ENCODE measurements around the gene TMEM45A. TPM values are rescaled to one million over a fixed set of nuclear protein-coding genes. Genes with fewer than 3 reads are reported as not detected.
"Not testable (repeated sequence)": the region's sequence is repeated elsewhere in the genome, so short reads cannot be mapped to it uniquely, and the experiment has no call there.

Gene TMEM45A
- total RNA-seq, result 10 to 100 TPM in 1 of 4 donors, 1 to 10 TPM in 3; 1.8 to 25.1 (median 5.1) TPM

- peak; percentile 35 for DNase-seq
- Histone ChIP-seq H3K9me3 (no peaks in the 10 kb centered on the region), H3K4me3 (peak within 1 kb of the TSS; percentile 44 to 78 (median 59)), H3K4me1 (peaks cover 0 to 17% (median 4%) of the 10 kb centered on the region in 3 donors), H3K36me3 (no peaks in the 10 kb centered on the region), H3K27me3 (no peaks in the 10 kb centered on the region), H3K27ac (peak within 1 kb of the TSS; percentile 69 to 87 (median 80))
- intact Hi-C loops (cut with DNase I), result no loop called here
- TF ChIP-seq CTCF (IDR thresholded peaks at IDR 0.05) (peak in 2 of 6 experiments; percentile 11 to 20), POLR2A (IDR thresholded peaks at IDR 0.05) (peak in 2 of 4 donors; percentile 43 to 71)
- WGBS, 2 donors, result 0 to 2% methylated on average over 22 to 25 of the region's 56 CpGs
These were observed at the start of gene TMEM45A for GRCh38 chr3:100492059-100493006. Gene TMEM45A, plus strand, starts transcription at chr3:100492619. Its CDS starts 62,593 bp downstream, at chr3:100555212.

- TF ChIP-seq POLR2A (IDR thresholded peaks at IDR 0.05), result no peak
- TF ChIP-seq CTCF (IDR thresholded peaks at IDR 0.05), result no peak
- H3K9me3 ChIP-seq, result peaks cover 0 to 6% (median 0%) of the 10 kb centered on the region in 3 donors
- no peaks in the 10 kb centered on the region for H3K36me3 ChIP-seq
- no peak overlapping the region for H3K27ac ChIP-seq
- no peak overlapping the region for H3K4me3 ChIP-seq
- intact Hi-C loops (cut with DNase I), result no loop called here
- no peaks in the 10 kb centered on the region for H3K27me3 ChIP-seq
- no peak for DNase-seq
- H3K4me1 ChIP-seq, result no peaks in the 10 kb centered on the region
These were observed 48.7 kb upstream of the TMEM45A start for GRCh38 chr3:100443690-100444089.

GRCh38 chr3:100447067-100447466 is 45.4 kb upstream of the TMEM45A start:
- intact Hi-C loops (cut with DNase I); H3K27me3 ChIP-seq; H3K4me1 ChIP-seq; DNase-seq; H3K36me3 ChIP-seq; H3K9me3 ChIP-seq; H3K4me3 ChIP-seq; H3K27ac ChIP-seq: not testable (repeated sequence)
- WGBS, 2 donors, result 91 to 100% methylated on average over 3 of the region's 3 CpGs

GRCh38 chr3:100448079-100448478 is 44.3 kb upstream of the TMEM45A start:
- Histone ChIP-seq H3K4me3 (no peak overlapping the region), H3K27ac (no peak overlapping the region), H3K27me3 (no peaks in the 10 kb centered on the region), H3K4me1 (no peaks in the 10 kb centered on the region), H3K36me3 (no peaks in the 10 kb centered on the region), H3K9me3 (peaks cover 0 to 6% (median 0%) of the 10 kb centered on the region in 3 donors)
- DNase-seq, result no peak
- TF ChIP-seq POLR2A (IDR thresholded peaks at IDR 0.05), result no peak
- TF ChIP-seq CTCF (IDR thresholded peaks at IDR 0.05), result no peak
- 75 to 77% methylated on average over 1 of the region's 1 CpG for WGBS, 2 donors
- intact Hi-C loops (cut with DNase I), result no loop called here

- 28 to 35% methylated on average over 2 of the region's 2 CpGs for WGBS, 2 donors
- TF ChIP-seq CTCF (IDR thresholded peaks at IDR 0.05) (no peak), POLR2A (IDR thresholded peaks at IDR 0.05) (no peak)
These were observed 43.2 kb upstream of the TMEM45A start for GRCh38 chr3:100449214-100449613.

More at GRCh38 chr3:100449214-100449613, 43.2 kb upstream of the TMEM45A start:
- Histone ChIP-seq H3K4me1 (no peaks in the 10 kb centered on the region), H3K9me3 (peaks cover 0 to 6% (median 0%) of the 10 kb centered on the region in 3 donors), H3K27ac (no peak overlapping the region), H3K4me3 (no peak overlapping the region), H3K36me3 (no peaks in the 10 kb centered on the region), H3K27me3 (no peaks in the 10 kb centered on the region)
- no peak for DNase-seq
- intact Hi-C loops (cut with DNase I), result no loop called here
